Glutamatergic neuron (in vitro differentiated cells): ENCODE results near the gene ARHGAP42. TPM values are rescaled to one million over a fixed set of nuclear protein-coding genes. Genes with fewer than 3 reads are reported as not detected.

Experiments
- DNase-seq: peaks from one replicate; pipeline ENCODE4 v3.0.0; 2022
- H3K27ac Mint-ChIP-seq: one replicate; pipeline ENCODE4 v1.8.0; 2020; ENCODE audit warnings: mild to moderate bottlenecking, mixed read lengths, inconsistent platforms; ENCODE audit not compliant: unreplicated experiment
- H3K27me3 Mint-ChIP-seq: one replicate; pipeline ENCODE4 v1.8.0; 2020; ENCODE audit warnings: mild to moderate bottlenecking, moderate library complexity, mixed read lengths, inconsistent platforms; ENCODE audit not compliant: unreplicated experiment
- H3K36me3 Mint-ChIP-seq: one replicate; pipeline ENCODE4 v1.8.0; 2020; ENCODE audit warnings: mild to moderate bottlenecking, mixed read lengths, inconsistent platforms; ENCODE audit not compliant: unreplicated experiment
- H3K4me1 Mint-ChIP-seq: one replicate; pipeline ENCODE4 v1.8.0; 2020; ENCODE audit warnings: mild to moderate bottlenecking, low read depth, mixed read lengths, inconsistent platforms; ENCODE audit not compliant: unreplicated experiment
- H3K4me3 Mint-ChIP-seq: one replicate; pipeline ENCODE4 v1.8.0; 2020; ENCODE audit warnings: mild to moderate bottlenecking, mixed read lengths, inconsistent platforms; ENCODE audit not compliant: unreplicated experiment
- H3K9me3 Mint-ChIP-seq: one replicate; pipeline ENCODE4 v1.8.0; 2020; ENCODE audit warnings: mild to moderate bottlenecking, moderate library complexity, mixed read lengths, inconsistent platforms; ENCODE audit not compliant: unreplicated experiment
- CTCF ChIP-seq: fragments of 200-600 bp; sonication (generic); IDR thresholded peaks from one replicate; pipeline ENCODE4 v1.5.0; 2021; ENCODE audit not compliant: partially characterized antibody, unreplicated experiment
- total RNA-seq: library from RNA; stranded (reverse); fragmentation: NEBNext Ultra II Directional; extraction: Animal tissue kit (Norgen Biotek cat#: 25700); gene quantifications from one replicate; pipeline ENCODE4 v1.2.1, GENCODE V29; 2021; ENCODE audit not compliant: unreplicated experiment

ARHGAP42 gene
- total RNA-seq, 1 donor from 2014 or later, result 21.4 TPM

GRCh38 chr11:100991541-100991940, 304.5 kb downstream of the ARHGAP42 start:
- Mint-ChIP-seq H3K4me1 (no peaks in the 10 kb centered on the region), H3K9me3 (no peaks in the 10 kb centered on the region), H3K27ac (no peak overlapping the region), H3K4me3 (no peak overlapping the region), H3K27me3 (no peaks in the 10 kb centered on the region), H3K36me3 (no peaks in the 10 kb centered on the region)
- no peak for TF ChIP-seq CTCF
- DNase-seq, result no peak

- Mint-ChIP-seq H3K36me3 (no peaks in the 10 kb centered on the region), H3K4me3 (no peak overlapping the region), H3K27me3 (no peaks in the 10 kb centered on the region), H3K4me1 (no peaks in the 10 kb centered on the region), H3K9me3 (no peaks in the 10 kb centered on the region), H3K27ac (no peak overlapping the region)
- no peak for TF ChIP-seq CTCF
- no peak for DNase-seq
Observed at GRCh38 chr11:100994966-100995365, 307.9 kb downstream of the ARHGAP42 start.

GRCh38 chr11:100999756-101000155, 312.7 kb downstream of the ARHGAP42 start:
- no peak for DNase-seq
- Mint-ChIP-seq H3K9me3 (no peaks in the 10 kb centered on the region), H3K4me1 (no peaks in the 10 kb centered on the region), H3K36me3 (no peaks in the 10 kb centered on the region), H3K4me3 (no peak overlapping the region), H3K27me3 (no peaks in the 10 kb centered on the region), H3K27ac (no peak overlapping the region)
- no peak for TF ChIP-seq CTCF

GRCh38 chr11:101003468-101003867, 316.4 kb downstream of the ARHGAP42 start:
- H3K4me3 Mint-ChIP-seq, result no peak overlapping the region
- no peak for TF ChIP-seq CTCF
- H3K27ac Mint-ChIP-seq, result no peak overlapping the region
- DNase-seq, result no peak
- H3K36me3 Mint-ChIP-seq, result no peaks in the 10 kb centered on the region
- no peaks in the 10 kb centered on the region for H3K4me1 Mint-ChIP-seq
- no peaks in the 10 kb centered on the region for H3K9me3 Mint-ChIP-seq
- no peaks in the 10 kb centered on the region for H3K27me3 Mint-ChIP-seq

- Mint-ChIP-seq H3K4me1 (no peaks in the 10 kb centered on the region), H3K27ac (no peak overlapping the region), H3K4me3 (no peak overlapping the region), H3K27me3 (no peaks in the 10 kb centered on the region), H3K36me3 (no peaks in the 10 kb centered on the region), H3K9me3 (no peaks in the 10 kb centered on the region)
- TF ChIP-seq CTCF, result no peak
- DNase-seq, result no peak
Observed at GRCh38 chr11:101008961-101009689, 322.0 kb downstream of the ARHGAP42 start.
